ENCODE data around the gene DACT2. TPM values are rescaled to one million over a fixed set of nuclear protein-coding genes. Genes with fewer than 3 reads are reported as not detected.

The DACT2 gene
- total and polyA plus RNA-seq, 9 of the 15 experiments (the other 6 are each of a cell fraction or from before 2014, with no cell fraction given) = not detected

- no peak for TF ChIP-seq MLLT1 (IDR thresholded peaks at IDR 0.05)
- no peak for TF ChIP-seq TEAD1 (CRISPR knock-in tag; IDR thresholded peaks at IDR 0.05)
- TF ChIP-seq NFATC3 (IDR thresholded peaks at IDR 0.05) = no peak
- no peak for TF ChIP-seq MTA1 (IDR thresholded peaks at IDR 0.05; ENCODE audit: borderline replicate concordance)
- TF ChIP-seq TFAM (CRISPR knock-in tag; conservative IDR thresholded peaks at IDR 0.05) = no peak
- no peak for TF ChIP-seq GTF2A2 (tag; IDR thresholded peaks at IDR 0.05)
Measured at GRCh38 chr6:168322966-168323365, 3.4 kb upstream of the DACT2 start (continued).

- TF ChIP-seq, protein P1, sequence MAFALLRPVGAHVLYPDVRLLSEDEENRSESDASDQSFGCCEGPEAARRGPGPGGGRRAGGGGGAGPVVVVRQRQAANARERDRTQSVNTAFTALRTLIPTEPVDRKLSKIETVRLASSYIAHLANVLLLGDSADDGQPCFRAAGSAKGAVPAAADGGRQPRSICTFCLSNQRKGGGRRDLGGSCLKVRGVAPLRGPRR (CRISPR knock-in tag; IDR thresholded peaks at IDR 0.05) = no peak
- TF ChIP-seq CCNT2 (IDR thresholded peaks at IDR 0.05; ENCODE audit: borderline replicate concordance, extremely low read depth, insufficient read length, low read depth, low read length) (no peak), ZBTB1 (CRISPR knock-in tag; IDR thresholded peaks at IDR 0.05; ENCODE audit: borderline replicate concordance, low read depth) (no peak), PTTG1 (tag; IDR thresholded peaks at IDR 0.05; ENCODE audit: low read depth) (no peak), POU5F1 (IDR thresholded peaks at IDR 0.05; ENCODE audit: borderline replicate concordance, low read depth, low read length, partially characterized antibody) (no peak), NBN (IDR thresholded peaks at IDR 0.05; ENCODE audit: low read depth) (no peak)
- no TSS peak for BruUV-seq (replicated peaks)
- Histone ChIP-seq H3K9me1 (ENCODE audit: control insufficient read depth, insufficient read depth, low read length) (no peaks in the 10 kb centered on the region), H4K20me1 (replicated peaks; ENCODE audit: control insufficient read depth, insufficient read depth, low read length) (no peaks in the 10 kb centered on the region; the same call in 1 of the 2 replicates), H3K36me3 (ENCODE audit: control insufficient read depth, insufficient read depth, low read length) (no peaks in the 10 kb centered on the region), H3K9me3 (replicated peaks; ENCODE audit: control insufficient read depth, insufficient read depth, low read depth, low read length) (no peaks in the 10 kb centered on the region), H3K4me2 (ENCODE audit: insufficient read depth, low read length) (no peak overlapping the region), H3K27ac (ENCODE audit: extremely low read depth, low read depth, low read length) (no peak overlapping the region), H3K9ac (ENCODE audit: insufficient read depth in 1 of 2, low read depth in 2 of 2, low read length in 2 of 2) (no peak overlapping the region), H3K4me1 (replicated peaks in 1 of 2; ENCODE audit: control insufficient read depth in 2 of 2, insufficient read depth in 2 of 2, low read length in 2 of 2) (no peaks in the 10 kb centered on the region; a peak in 1 of 5 replicates), H3K27me3 (ENCODE audit: control insufficient read depth in 2 of 2, insufficient read depth in 2 of 2, low read length in 2 of 2) (peaks cover 13 to 29% of the 10 kb centered on the region in 2 experiments; a peak in 3 of 5 replicates), H3K4me3 (no peak overlapping the region), H2AFZ (ENCODE audit: low read depth, low read length) (no peak overlapping the region), H3K79me2 (ENCODE audit: control insufficient read depth, insufficient read depth, low read length) (no peaks in the 10 kb centered on the region)
- ChIA-PET CTCF (ENCODE audit: low intra/inter-chr PET ratio) (no interaction called here), POLR2A (no interaction called here)
- WGBS (ENCODE audit: insufficient coverage, low coverage, missing lambda C conversion rate) = under 1% methylated on average over 9 of the region's 9 CpGs
- in situ Hi-C loops (cut with MboI) = no loop called here
- DNase-seq (ENCODE audit: extremely low read depth in 1 of 4, low spot score in 3 of 4) (no peak), FAIRE-seq (no peak), ATAC-seq (no peak)
- intact Hi-C loops (cut with micrococcal nuclease) = no loop called here
Measured at GRCh38 chr6:168320634-168321033, 1.1 kb upstream of the DACT2 start.
